DND-41 (cell line): ENCODE measurements around the gene KPTN.
A peak's percentile ranks its signal among the peaks of the same experiment; 100 is the strongest.

Source experiments
- ATAC-seq: fragments of 200-7000 bp; cut with Tn5 transposase; 3 replicates; pipeline ENCODE4 v1.9.1; 2021; ENCODE audit warnings: low read depth; ENCODE audit not compliant: insufficient read depth
- DNase-seq: peaks from one replicate; pipeline ENCODE4 v3.0.0-alpha.2; 2020
- H2AFZ ChIP-seq: 2 replicates; pipeline ENCODE4 v1.6.0; 2012; ENCODE audit warnings: low read depth, low read length
- H3K27ac ChIP-seq: 2 replicates; pipeline ENCODE4 v1.5.1; 2012; ENCODE audit warnings: low read length, inconsistent platforms
- H3K27me3 ChIP-seq: fragments of 200-600 bp; sonication (generic); 2 replicates; pipeline ENCODE4 v1.6.0; 2012; ENCODE audit warnings: low read length, mild to moderate bottlenecking, inconsistent platforms; ENCODE audit not compliant: insufficient read depth, poor library complexity
- H3K36me3 ChIP-seq: 2 replicates; pipeline ENCODE4 v1.5.1; 2012; ENCODE audit warnings: low read length, inconsistent platforms; ENCODE audit not compliant: insufficient read depth
- H3K4me1 ChIP-seq: 2 replicates; pipeline ENCODE4 v1.5.1; 2012; ENCODE audit warnings: mild to moderate bottlenecking, low read length; ENCODE audit not compliant: insufficient read depth
- H3K4me2 ChIP-seq: 2 replicates; pipeline ENCODE4 v1.6.0; 2012; ENCODE audit warnings: mild to moderate bottlenecking, moderate library complexity, low read length, inconsistent platforms; ENCODE audit not compliant: insufficient read depth
- H3K4me3 ChIP-seq, 2 experiments: fragments of 200-600 bp in 1 of 2; shearing (Covaris generic) in 1 of 2; 2 replicates each; pipeline ENCODE4 v1.5.1; 2012 to 2016; ENCODE audit warnings: inconsistent platforms in 2 of 2, low read length in 2 of 2, mild to moderate bottlenecking in 2 of 2, low read depth in 1 of 2, moderate library complexity in 1 of 2
- H3K79me2 ChIP-seq: 2 replicates; pipeline ENCODE4 v1.6.0; 2012; ENCODE audit warnings: low read length, inconsistent platforms; ENCODE audit not compliant: insufficient read depth
- H3K9ac ChIP-seq: 2 replicates; pipeline ENCODE4 v1.6.0; 2012; ENCODE audit warnings: low read depth, mild to moderate bottlenecking, inconsistent platforms, low read length, moderate library complexity
- H3K9me3 ChIP-seq: 2 replicates; pipeline ENCODE4 v1.5.1; 2012; ENCODE audit warnings: low read length, moderate library complexity, mild to moderate bottlenecking, inconsistent platforms; ENCODE audit not compliant: insufficient read depth, severe bottlenecking
- H4K20me1 ChIP-seq: 2 replicates; pipeline ENCODE4 v1.6.0; 2012; ENCODE audit warnings: low read length; ENCODE audit not compliant: insufficient read depth
- EZH2 ChIP-seq: IDR thresholded peaks from 3 replicates; pipeline ENCODE4 v1.6.1; 2012; ENCODE audit warnings: borderline replicate concordance, low read depth, mild to moderate bottlenecking, moderate library complexity, low read length, inconsistent platforms; ENCODE audit not compliant: severe bottlenecking
- TF ChIP-seq, protein P1 (sequence below): IDR thresholded peaks from 2 replicates; pipeline ENCODE4 v1.5.1; 2012; ENCODE audit warnings: borderline replicate concordance, low read length, moderate library complexity, mild to moderate bottlenecking; ENCODE audit not compliant: poor library complexity, severe bottlenecking; ENCODE audit errors: extremely low read depth

KPTN gene

DNA sequence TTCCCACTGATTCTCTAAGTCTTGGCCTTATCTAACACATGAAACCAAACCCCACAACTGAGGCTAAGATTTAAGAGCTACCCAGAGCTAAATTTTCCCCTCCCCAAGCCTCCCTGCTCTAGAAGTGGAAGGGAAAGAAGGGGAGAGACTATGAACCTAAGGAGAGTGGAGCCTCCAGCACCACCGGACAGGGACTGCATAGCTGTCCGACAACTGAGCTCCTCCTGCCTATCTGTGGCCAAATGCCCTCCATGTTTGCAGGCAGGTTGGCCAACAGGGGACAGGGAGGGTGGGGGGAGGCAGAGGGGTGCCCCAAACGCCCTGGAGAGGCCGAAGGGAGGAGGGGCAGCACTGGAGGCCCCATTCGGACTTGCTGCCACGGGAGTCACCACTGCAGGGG lies 36.8 kb upstream of the KPTN start:
- peaks cover 33% of the 10 kb centered on the region for H3K4me1 ChIP-seq
- H3K27ac ChIP-seq, result no peak overlapping the region
- no peak for ATAC-seq
- H3K9ac ChIP-seq, result no peak overlapping the region
- H2AFZ ChIP-seq, result no peak overlapping the region
- no peak for TF ChIP-seq EZH2
- TF ChIP-seq, protein P1, sequence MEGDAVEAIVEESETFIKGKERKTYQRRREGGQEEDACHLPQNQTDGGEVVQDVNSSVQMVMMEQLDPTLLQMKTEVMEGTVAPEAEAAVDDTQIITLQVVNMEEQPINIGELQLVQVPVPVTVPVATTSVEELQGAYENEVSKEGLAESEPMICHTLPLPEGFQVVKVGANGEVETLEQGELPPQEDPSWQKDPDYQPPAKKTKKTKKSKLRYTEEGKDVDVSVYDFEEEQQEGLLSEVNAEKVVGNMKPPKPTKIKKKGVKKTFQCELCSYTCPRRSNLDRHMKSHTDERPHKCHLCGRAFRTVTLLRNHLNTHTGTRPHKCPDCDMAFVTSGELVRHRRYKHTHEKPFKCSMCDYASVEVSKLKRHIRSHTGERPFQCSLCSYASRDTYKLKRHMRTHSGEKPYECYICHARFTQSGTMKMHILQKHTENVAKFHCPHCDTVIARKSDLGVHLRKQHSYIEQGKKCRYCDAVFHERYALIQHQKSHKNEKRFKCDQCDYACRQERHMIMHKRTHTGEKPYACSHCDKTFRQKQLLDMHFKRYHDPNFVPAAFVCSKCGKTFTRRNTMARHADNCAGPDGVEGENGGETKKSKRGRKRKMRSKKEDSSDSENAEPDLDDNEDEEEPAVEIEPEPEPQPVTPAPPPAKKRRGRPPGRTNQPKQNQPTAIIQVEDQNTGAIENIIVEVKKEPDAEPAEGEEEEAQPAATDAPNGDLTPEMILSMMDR, result no peak
- H3K4me2 ChIP-seq, result no peak overlapping the region
- no peaks in the 10 kb centered on the region for H3K36me3 ChIP-seq
- peaks cover 21% of the 10 kb centered on the region for H3K27me3 ChIP-seq
- H4K20me1 ChIP-seq, result peaks cover 36% of the 10 kb centered on the region
- no peak overlapping the region for H3K4me3 ChIP-seq
- no peaks in the 10 kb centered on the region for H3K79me2 ChIP-seq
- no peak for DNase-seq
- H3K9me3 ChIP-seq, result no peaks in the 10 kb centered on the region

DNA sequence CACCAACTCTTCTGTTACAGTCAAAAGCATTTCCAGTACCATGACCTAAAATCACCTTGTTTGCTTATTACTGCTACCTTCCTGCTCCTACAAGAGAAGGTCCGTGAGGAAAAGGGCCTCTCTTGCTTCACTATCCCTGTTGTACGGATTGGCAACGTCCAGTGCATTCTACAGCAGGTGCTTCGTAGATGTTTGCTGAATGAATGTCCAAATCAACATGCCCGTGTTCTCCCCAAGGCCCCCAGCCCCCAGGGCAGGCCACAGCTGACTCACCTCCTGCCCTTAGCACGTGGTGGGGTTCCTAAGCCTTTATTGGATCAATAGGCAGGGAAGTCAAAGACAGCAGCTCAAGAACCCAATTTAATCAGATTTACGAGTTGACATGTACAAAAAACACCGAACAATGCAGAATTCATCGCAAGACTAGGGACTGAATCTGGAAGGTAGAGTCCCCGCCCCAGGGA lies 36.4 kb upstream of the KPTN start:
- H4K20me1 ChIP-seq, result peaks cover 36% of the 10 kb centered on the region
- H3K4me2 ChIP-seq, result no peak overlapping the region
- no peak overlapping the region for H3K9ac ChIP-seq
- H2AFZ ChIP-seq, result no peak overlapping the region
- no peak for ATAC-seq
- peaks cover 37% of the 10 kb centered on the region for H3K4me1 ChIP-seq
- H3K27me3 ChIP-seq, result peaks cover 21% of the 10 kb centered on the region
- no peaks in the 10 kb centered on the region for H3K36me3 ChIP-seq
- H3K9me3 ChIP-seq, result no peaks in the 10 kb centered on the region
- no peaks in the 10 kb centered on the region for H3K79me2 ChIP-seq
- no peak overlapping the region for H3K4me3 ChIP-seq
- TF ChIP-seq, protein P1, result no peak
- no peak for TF ChIP-seq EZH2
- no peak for DNase-seq
- H3K27ac ChIP-seq, result no peak overlapping the region

DNA sequence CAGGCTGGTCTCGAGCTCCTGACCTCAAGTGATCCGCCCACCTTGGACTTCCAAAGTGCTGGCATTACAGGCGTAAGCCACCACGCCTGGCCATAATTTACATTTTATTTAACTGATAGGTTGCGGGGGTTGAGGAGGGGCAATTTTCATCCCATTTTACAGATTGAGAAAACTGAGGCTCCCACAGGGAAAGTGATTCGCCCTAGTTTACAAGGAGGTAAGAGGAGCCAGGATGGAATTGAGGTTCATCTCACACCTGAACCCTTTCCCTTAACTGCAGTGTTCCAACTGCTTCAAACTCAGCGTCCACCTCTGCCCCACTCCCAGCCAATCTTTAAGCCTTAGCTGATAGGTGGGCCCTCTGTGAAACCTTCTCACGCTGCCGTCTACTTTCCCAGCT lies 34.8 kb upstream of the KPTN start:
- TF ChIP-seq, protein P1, result no peak
- no peak for TF ChIP-seq EZH2
- no peak for DNase-seq
- H3K27ac ChIP-seq, result no peak overlapping the region
- H3K36me3 ChIP-seq, result no peaks in the 10 kb centered on the region; the same call in 1 of the 2 replicates
- no peak overlapping the region for H3K4me2 ChIP-seq
- no peak overlapping the region for H3K4me3 ChIP-seq
- no peak for ATAC-seq
- no peak overlapping the region for H2AFZ ChIP-seq
- no peak overlapping the region for H3K9ac ChIP-seq
- peaks cover 43% of the 10 kb centered on the region for H4K20me1 ChIP-seq
- peaks cover 43% of the 10 kb centered on the region for H3K4me1 ChIP-seq
- peaks cover 20% of the 10 kb centered on the region for H3K27me3 ChIP-seq
- no peaks in the 10 kb centered on the region for H3K9me3 ChIP-seq
- peaks cover 10% of the 10 kb centered on the region for H3K79me2 ChIP-seq

- Histone ChIP-seq H3K4me1 (peaks cover 50% of the 10 kb centered on the region), H3K79me2 (peaks cover 17% of the 10 kb centered on the region), H3K36me3 (no peaks in the 10 kb centered on the region; the same call in 1 of the 2 replicates), H3K4me3 (no peak overlapping the region), H2AFZ (no peak overlapping the region), H3K9me3 (no peaks in the 10 kb centered on the region), H3K27ac (no peak overlapping the region), H4K20me1 (peaks cover 43% of the 10 kb centered on the region), H3K4me2 (no peak overlapping the region), H3K9ac (no peak overlapping the region), H3K27me3 (peaks cover 14% of the 10 kb centered on the region)
- ATAC-seq (peak; percentile 74), DNase-seq (peak; percentile 94)
- TF ChIP-seq, protein P1, result no peak
- TF ChIP-seq EZH2, result no peak
Observed at GRCh38 chr19:47518139-47518538, 34.1 kb upstream of the KPTN start.
